Stimulated activated CD8-positive, alpha-beta memory T cell treated with anti-CD3 and anti-CD28 coated beads, Interleukin-4, amount 100 ng/mL, for 1 hour (primary cell): Measurements from ENCODE around the gene BMP8A.

ENCODE experiments used
- DNase-seq, 2 donors: peaks; one replicate each; pipeline ENCODE4 v3.0.0-alpha.2; 2020; ENCODE audit warnings: low read depth in 2 of 2, low spot score in 1 of 2

Gene BMP8A

GRCh38 chr1:39567302-39567701 is 75.9 kb downstream of the BMP8A start:
- DNase-seq: no peak

GRCh38 chr1:39568208-39568607 is 76.8 kb downstream of the BMP8A start:
- DNase-seq: no peak

GRCh38 chr1:39569034-39569433 is 77.6 kb downstream of the BMP8A start:
- DNase-seq: no peak

- no peak for DNase-seq
These were observed 79.2 kb downstream of the BMP8A start for GRCh38 chr1:39570477-39571177.

- no peak for DNase-seq
These were observed 79.7 kb downstream of the BMP8A start for GRCh38 chr1:39571178-39571483.

- no peak for DNase-seq
These were observed 81.1 kb downstream of the BMP8A start for GRCh38 chr1:39572379-39573096.

GRCh38 chr1:39573097-39573465 is 81.6 kb downstream of the BMP8A start:
- no peak for DNase-seq

GRCh38 chr1:39573736-39574624 is 82.5 kb downstream of the BMP8A start:
- DNase-seq: no peak

- DNase-seq: no peak
These were observed 83.2 kb downstream of the BMP8A start for GRCh38 chr1:39574646-39575045.
